ENCODE data around the gene ASGR1. TPM values are rescaled to one million over a fixed set of nuclear protein-coding genes. Genes with fewer than 3 reads are reported as not detected.

The ASGR1 gene
- polyA plus RNA-seq, 3 donors, result 82.0 to 126 (median 114) TPM

- Histone ChIP-seq H4K20me1 (ENCODE audit: insufficient read depth, low read length) (peaks cover 58% of the 10 kb centered on the region), H3K4me2 (replicated peaks; ENCODE audit: extremely low read depth, low read length, poor library complexity, severe bottlenecking) (peak overlapping the region; percentile 78), H3K36me3 (replicated peaks in 1 of 2; ENCODE audit: control insufficient read depth in 1 of 2, insufficient read depth in 2 of 2, low read length in 2 of 2) (no peaks in the 10 kb centered on the region), H3K9me3 (replicated peaks in 1 of 2; ENCODE audit: control insufficient read depth in 1 of 2, insufficient read depth in 1 of 2, low read length in 2 of 2) (no peaks in the 10 kb centered on the region), H3K27me3 (ENCODE audit: control insufficient read depth in 2 of 2, insufficient read depth in 2 of 2, low read length in 2 of 2) (no peaks in the 10 kb centered on the region), H3K27ac (ENCODE audit: low read depth in 1 of 2, low read length in 2 of 2) (peak overlapping the region; percentile 69 to 71), H3K79me2 (ENCODE audit: insufficient read depth, low read length) (peaks cover 68% of the 10 kb centered on the region), H2AFZ (ENCODE audit: insufficient read depth, low read depth, low read length, poor library complexity, severe bottlenecking) (no peak overlapping the region), H3K9ac (ENCODE audit: insufficient read depth, low read length, poor library complexity, severe bottlenecking) (peak overlapping the region; percentile 39), H3K4me3 (replicated peaks in 1 of 3; ENCODE audit: low read depth in 2 of 3, low read length in 3 of 3) (peak overlapping the region; percentile 46 to 83 (median 62)), H3K4me1 (ENCODE audit: control insufficient read depth in 1 of 2, insufficient read depth in 2 of 2, low read length in 2 of 2) (peaks cover 50 to 53% of the 10 kb centered on the region in 2 donors)
- peaks cover 4 to 14% of the 10 kb centered on the region in 2 donors for H3K36me3 Mint-ChIP-seq
- peak overlapping the region; percentile 89 to 90 for H3K4me3 Mint-ChIP-seq
- 1% methylated on average over 10 of the region's 15 CpGs for WGBS (ENCODE audit: insufficient coverage)
- peaks cover 0 to 11% (median 3%) of the 10 kb centered on the region in 3 donors for H3K27me3 Mint-ChIP-seq (ENCODE audit: low read depth in 3 of 3)
- peak overlapping the region; percentile 91 to 100 (median 99) for H3K27ac Mint-ChIP-seq
- H3K9me3 Mint-ChIP-seq, result no peaks in the 10 kb centered on the region
- intact Hi-C loops (cut with micrococcal nuclease), result loop anchor here in 1 of 2 donors (2.0 to 10.0 kb wide), 2 partner anchors 21 to 191 kb away; partner anchors contain the start of genes DVL2, NLGN2 and TMEM256
- peak; percentile 86 to 94 (median 89) for DNase-seq
- H3K4me1 Mint-ChIP-seq, result peaks cover 60% of the 10 kb centered on the region
- TF ChIP-seq, protein P1, sequence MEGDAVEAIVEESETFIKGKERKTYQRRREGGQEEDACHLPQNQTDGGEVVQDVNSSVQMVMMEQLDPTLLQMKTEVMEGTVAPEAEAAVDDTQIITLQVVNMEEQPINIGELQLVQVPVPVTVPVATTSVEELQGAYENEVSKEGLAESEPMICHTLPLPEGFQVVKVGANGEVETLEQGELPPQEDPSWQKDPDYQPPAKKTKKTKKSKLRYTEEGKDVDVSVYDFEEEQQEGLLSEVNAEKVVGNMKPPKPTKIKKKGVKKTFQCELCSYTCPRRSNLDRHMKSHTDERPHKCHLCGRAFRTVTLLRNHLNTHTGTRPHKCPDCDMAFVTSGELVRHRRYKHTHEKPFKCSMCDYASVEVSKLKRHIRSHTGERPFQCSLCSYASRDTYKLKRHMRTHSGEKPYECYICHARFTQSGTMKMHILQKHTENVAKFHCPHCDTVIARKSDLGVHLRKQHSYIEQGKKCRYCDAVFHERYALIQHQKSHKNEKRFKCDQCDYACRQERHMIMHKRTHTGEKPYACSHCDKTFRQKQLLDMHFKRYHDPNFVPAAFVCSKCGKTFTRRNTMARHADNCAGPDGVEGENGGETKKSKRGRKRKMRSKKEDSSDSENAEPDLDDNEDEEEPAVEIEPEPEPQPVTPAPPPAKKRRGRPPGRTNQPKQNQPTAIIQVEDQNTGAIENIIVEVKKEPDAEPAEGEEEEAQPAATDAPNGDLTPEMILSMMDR (IDR thresholded peaks at IDR 0.05), result peak; percentile 36
Measured at GRCh38 chr17:7213895-7214299, 34.7 kb upstream of the ASGR1 start.

GRCh38 chr17:7211491-7212273, 32.5 kb upstream of the ASGR1 start:
- H3K79me2 ChIP-seq (ENCODE audit: insufficient read depth, low read length), result peaks cover 67% of the 10 kb centered on the region
- DNase-seq, result no peak
- no peak overlapping the region for H3K4me3 ChIP-seq (replicated peaks in 1 of 3; ENCODE audit: low read depth in 2 of 3, low read length in 3 of 3)
- peaks cover 68% of the 10 kb centered on the region for H4K20me1 ChIP-seq (ENCODE audit: insufficient read depth, low read length)
- H3K4me2 ChIP-seq (replicated peaks; ENCODE audit: extremely low read depth, low read length, poor library complexity, severe bottlenecking), result no peak overlapping the region
- no peaks in the 10 kb centered on the region for H3K27me3 ChIP-seq (ENCODE audit: control insufficient read depth in 2 of 2, insufficient read depth in 2 of 2, low read length in 2 of 2)
- no peaks in the 10 kb centered on the region for H3K9me3 Mint-ChIP-seq
- peaks cover 43% of the 10 kb centered on the region for H3K4me1 Mint-ChIP-seq
- H3K9me3 ChIP-seq (replicated peaks in 1 of 2; ENCODE audit: control insufficient read depth in 1 of 2, insufficient read depth in 1 of 2, low read length in 2 of 2), result no peaks in the 10 kb centered on the region
- intact Hi-C loops (cut with micrococcal nuclease), result loop anchor here in 1 of 2 donors (10.0 kb wide), 1 partner anchor 193 kb away; the partner anchor contains the start of genes NLGN2 and TMEM256
- 70% methylated on average over 11 of the region's 37 CpGs for WGBS (ENCODE audit: insufficient coverage)
- TF ChIP-seq, protein P1 (IDR thresholded peaks at IDR 0.05), result no peak
- no peak overlapping the region for H2AFZ ChIP-seq (ENCODE audit: insufficient read depth, low read depth, low read length, poor library complexity, severe bottlenecking)
- H3K27me3 Mint-ChIP-seq (ENCODE audit: low read depth in 3 of 3), result peaks cover 0 to 14% (median 4%) of the 10 kb centered on the region in 3 donors
- peaks cover 32 to 34% of the 10 kb centered on the region in 2 donors for H3K4me1 ChIP-seq (ENCODE audit: control insufficient read depth in 1 of 2, insufficient read depth in 2 of 2, low read length in 2 of 2)
- no peak overlapping the region for H3K4me3 Mint-ChIP-seq
- peaks cover 4 to 22% of the 10 kb centered on the region in 2 donors for H3K36me3 Mint-ChIP-seq
- no peaks in the 10 kb centered on the region for H3K36me3 ChIP-seq (replicated peaks in 1 of 2; ENCODE audit: control insufficient read depth in 1 of 2, insufficient read depth in 2 of 2, low read length in 2 of 2)
- H3K9ac ChIP-seq (ENCODE audit: insufficient read depth, low read length, poor library complexity, severe bottlenecking), result no peak overlapping the region
- peak overlapping the region in 3 of 7 donors; percentile 33 to 71 (median 54) for H3K27ac Mint-ChIP-seq
- H3K27ac ChIP-seq (ENCODE audit: low read depth in 1 of 2, low read length in 2 of 2), result no peak overlapping the region
